MM.1S (cell line): ENCODE measurements around the gene CDH20.

ENCODE experiments used
- EZH2 ChIP-seq: fragments of 300-600 bp; sonication (generic); optimal IDR thresholded peaks from 2 replicates; pipeline ENCODE3; 2017; ENCODE audit warnings: low read depth, mild to moderate bottlenecking, antibody characterized with exemption, low read length, mixed read lengths
- EZH2phosphoT487 ChIP-seq: fragments of 300-600 bp; sonication (generic); IDR thresholded peaks from 2 replicates; pipeline ENCODE4 v1.6.1; 2018; ENCODE audit warnings: antibody characterized with exemption, low read length
- TF ChIP-seq, protein P1 (sequence below): fragments of 300-600 bp; sonication (generic); IDR thresholded peaks from 2 replicates; pipeline ENCODE4 v1.5.1; 2016; ENCODE audit warnings: antibody characterized with exemption, low read length, mixed read lengths

DNA sequence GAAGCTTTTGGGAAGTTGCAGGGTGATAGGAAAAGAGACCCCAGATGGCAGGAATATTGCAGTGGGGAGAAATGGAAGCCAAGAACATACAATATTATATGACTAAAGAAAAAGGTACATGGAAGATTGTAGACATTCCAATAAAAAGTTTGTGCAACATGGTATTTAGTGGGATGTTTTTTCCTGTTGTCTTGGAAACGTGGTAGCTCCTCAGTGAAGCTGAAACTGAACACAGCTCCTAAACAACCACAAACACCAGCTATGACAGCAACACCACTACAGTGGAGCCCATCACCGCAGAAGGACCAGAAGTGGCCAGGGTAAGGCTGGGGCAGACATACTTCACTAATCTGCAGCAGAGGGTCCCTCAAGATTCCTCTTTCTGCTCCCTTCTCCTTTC, 246.8 kb downstream of the CDH20 start:
- TF ChIP-seq, protein P1, sequence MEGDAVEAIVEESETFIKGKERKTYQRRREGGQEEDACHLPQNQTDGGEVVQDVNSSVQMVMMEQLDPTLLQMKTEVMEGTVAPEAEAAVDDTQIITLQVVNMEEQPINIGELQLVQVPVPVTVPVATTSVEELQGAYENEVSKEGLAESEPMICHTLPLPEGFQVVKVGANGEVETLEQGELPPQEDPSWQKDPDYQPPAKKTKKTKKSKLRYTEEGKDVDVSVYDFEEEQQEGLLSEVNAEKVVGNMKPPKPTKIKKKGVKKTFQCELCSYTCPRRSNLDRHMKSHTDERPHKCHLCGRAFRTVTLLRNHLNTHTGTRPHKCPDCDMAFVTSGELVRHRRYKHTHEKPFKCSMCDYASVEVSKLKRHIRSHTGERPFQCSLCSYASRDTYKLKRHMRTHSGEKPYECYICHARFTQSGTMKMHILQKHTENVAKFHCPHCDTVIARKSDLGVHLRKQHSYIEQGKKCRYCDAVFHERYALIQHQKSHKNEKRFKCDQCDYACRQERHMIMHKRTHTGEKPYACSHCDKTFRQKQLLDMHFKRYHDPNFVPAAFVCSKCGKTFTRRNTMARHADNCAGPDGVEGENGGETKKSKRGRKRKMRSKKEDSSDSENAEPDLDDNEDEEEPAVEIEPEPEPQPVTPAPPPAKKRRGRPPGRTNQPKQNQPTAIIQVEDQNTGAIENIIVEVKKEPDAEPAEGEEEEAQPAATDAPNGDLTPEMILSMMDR = no peak
- no peak for TF ChIP-seq EZH2phosphoT487
- no peak for TF ChIP-seq EZH2
